ENCODE results near the gene DFFA. TPM values are rescaled to one million over a fixed set of nuclear protein-coding genes. Genes with fewer than 3 reads are reported as not detected.

The DFFA gene
- total and polyA plus RNA-seq, 12 donors, result 13.0 to 42.1 (median 35.1) TPM

DNA sequence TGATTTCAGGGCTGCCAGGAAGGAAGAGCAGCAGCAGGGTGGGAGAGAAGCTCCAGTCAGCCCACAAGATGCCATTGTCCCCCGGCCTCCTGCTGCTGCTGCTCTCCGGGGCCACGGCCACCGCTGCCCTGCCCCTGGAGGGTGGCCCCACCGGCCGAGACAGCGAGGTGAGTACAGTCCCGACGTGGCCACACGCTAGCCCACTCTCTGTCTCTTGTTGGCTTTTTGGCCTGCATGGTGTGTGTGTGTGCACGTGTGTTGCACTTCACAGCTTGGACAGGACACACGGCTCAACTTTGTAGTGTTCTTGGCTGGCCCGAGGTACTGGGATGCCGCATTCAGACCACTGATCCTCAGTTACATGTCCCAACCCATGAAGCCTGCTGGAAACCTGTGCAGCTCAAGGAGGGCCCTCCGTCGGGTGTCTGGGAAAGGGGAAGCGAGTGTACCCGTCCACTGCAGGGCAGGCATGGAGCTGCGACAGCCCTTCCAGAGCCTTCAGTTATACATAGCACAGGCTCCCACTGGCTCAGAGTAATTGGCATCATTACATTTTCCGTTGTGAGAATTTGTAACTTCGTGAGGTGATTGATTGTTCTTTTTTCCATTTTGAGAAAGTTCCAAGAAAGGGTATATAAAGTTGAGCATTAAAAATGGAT is 22.0 kb downstream of the DFFA start:
- H3K9me3 ChIP-seq (replicated peaks in 1 of 3), result no peaks in the 10 kb centered on the region
- TF ChIP-seq POLR2A (IDR thresholded peaks at IDR 0.05), result no peak
- TF ChIP-seq, protein P1, sequence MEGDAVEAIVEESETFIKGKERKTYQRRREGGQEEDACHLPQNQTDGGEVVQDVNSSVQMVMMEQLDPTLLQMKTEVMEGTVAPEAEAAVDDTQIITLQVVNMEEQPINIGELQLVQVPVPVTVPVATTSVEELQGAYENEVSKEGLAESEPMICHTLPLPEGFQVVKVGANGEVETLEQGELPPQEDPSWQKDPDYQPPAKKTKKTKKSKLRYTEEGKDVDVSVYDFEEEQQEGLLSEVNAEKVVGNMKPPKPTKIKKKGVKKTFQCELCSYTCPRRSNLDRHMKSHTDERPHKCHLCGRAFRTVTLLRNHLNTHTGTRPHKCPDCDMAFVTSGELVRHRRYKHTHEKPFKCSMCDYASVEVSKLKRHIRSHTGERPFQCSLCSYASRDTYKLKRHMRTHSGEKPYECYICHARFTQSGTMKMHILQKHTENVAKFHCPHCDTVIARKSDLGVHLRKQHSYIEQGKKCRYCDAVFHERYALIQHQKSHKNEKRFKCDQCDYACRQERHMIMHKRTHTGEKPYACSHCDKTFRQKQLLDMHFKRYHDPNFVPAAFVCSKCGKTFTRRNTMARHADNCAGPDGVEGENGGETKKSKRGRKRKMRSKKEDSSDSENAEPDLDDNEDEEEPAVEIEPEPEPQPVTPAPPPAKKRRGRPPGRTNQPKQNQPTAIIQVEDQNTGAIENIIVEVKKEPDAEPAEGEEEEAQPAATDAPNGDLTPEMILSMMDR (IDR thresholded peaks at IDR 0.05), result no peak
- H3K27me3 ChIP-seq, result no peaks in the 10 kb centered on the region
- no peak overlapping the region for H3K4me3 ChIP-seq
- DNase-seq, result no peak
- 64 to 81% (median 75%) methylated on average over 11 to 21 of the region's 21 CpGs for WGBS, 4 donors
- H3K4me1 ChIP-seq (replicated peaks in 1 of 2), result no peaks in the 10 kb centered on the region
- no peak overlapping the region for H3K27ac ChIP-seq
- intact Hi-C loops (cut with DNase I), result no loop called here
- no peaks in the 10 kb centered on the region for H3K36me3 ChIP-seq (replicated peaks in 1 of 2)

DNA sequence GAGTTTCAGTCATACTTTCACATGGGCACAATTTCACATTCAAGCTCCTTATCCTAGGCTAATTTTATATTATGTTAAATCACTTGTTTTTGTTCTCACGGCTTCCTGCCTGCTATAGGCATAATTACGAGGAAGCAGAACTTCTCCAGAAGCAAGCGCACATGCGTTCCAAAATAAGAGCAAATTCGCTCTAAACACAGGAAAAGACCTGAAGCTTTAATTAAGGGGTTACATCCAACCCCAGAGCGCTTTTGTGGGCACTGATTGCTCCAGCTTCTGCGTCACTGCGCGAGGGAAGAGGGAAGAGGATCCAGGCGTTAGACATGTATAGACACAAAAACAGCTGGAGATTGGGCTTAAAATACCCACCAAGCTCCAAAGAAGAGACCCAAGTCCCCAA is 22.6 kb downstream of the DFFA start, which contains the start of gene CORT:
TSS of gene CORT (plus strand) at position 281 of the 400 bp plus-strand sequence. CDS start 193 bp downstream, outside the sequence.
- TF ChIP-seq POLR2A (IDR thresholded peaks at IDR 0.05), result no peak
- TF ChIP-seq, protein P1 (IDR thresholded peaks at IDR 0.05), result no peak
- H3K36me3 ChIP-seq (replicated peaks in 1 of 2), result no peaks in the 10 kb centered on the region
- no peaks in the 10 kb centered on the region for H3K4me1 ChIP-seq (replicated peaks in 1 of 2)
- H3K27ac ChIP-seq, result no peak within 1 kb of the TSS
- no peak within 1 kb of the TSS for H3K4me3 ChIP-seq
- no peak for DNase-seq
- WGBS, 4 donors, result 90 to 95% (median 92%) methylated on average over 10 of the region's 10 CpGs
- no peaks in the 10 kb centered on the region for H3K27me3 ChIP-seq
- intact Hi-C loops (cut with DNase I), result no loop called here
- no peaks in the 10 kb centered on the region for H3K9me3 ChIP-seq (replicated peaks in 1 of 3)

DNA sequence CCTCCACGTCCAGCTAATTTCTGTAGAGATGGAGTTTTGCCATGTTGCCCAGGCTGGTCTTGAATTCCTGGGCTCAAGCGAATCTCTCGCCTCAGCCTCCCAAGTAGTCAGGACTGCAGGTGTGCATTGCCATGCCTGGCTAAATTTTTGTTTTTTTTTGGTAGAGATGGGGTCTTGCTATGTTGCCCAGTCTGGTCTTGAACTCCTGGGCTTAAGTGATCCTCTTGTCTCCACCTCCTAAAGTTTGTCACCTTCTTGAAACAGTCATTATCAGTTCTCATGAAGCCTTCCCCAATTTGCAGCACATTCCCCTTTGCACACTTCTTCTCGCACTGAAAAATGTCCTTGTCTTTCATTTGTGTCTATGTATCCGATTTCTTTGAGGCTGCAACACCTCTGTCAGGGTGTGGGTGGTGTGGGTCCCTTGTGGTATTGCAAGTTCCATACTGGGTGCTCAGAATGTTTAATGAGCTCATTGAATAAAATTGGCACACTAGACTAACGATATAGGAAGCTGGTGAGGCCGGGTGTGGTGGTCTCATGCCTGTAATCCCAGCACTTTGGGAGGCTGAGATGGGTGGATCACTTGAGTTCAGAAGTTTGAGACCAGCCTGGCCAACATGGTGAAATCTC is 25.4 kb downstream of the DFFA start:
- H3K27me3 ChIP-seq, result no peaks in the 10 kb centered on the region
- no peak overlapping the region for H3K27ac ChIP-seq
- WGBS, 4 donors, result 94 to 98% (median 96%) methylated on average over 7 of the region's 7 CpGs
- DNase-seq, result no peak
- no peaks in the 10 kb centered on the region for H3K36me3 ChIP-seq (replicated peaks in 1 of 2)
- TF ChIP-seq POLR2A (IDR thresholded peaks at IDR 0.05), result no peak
- TF ChIP-seq, protein P1 (IDR thresholded peaks at IDR 0.05), result no peak
- no peak overlapping the region for H3K4me3 ChIP-seq
- no peaks in the 10 kb centered on the region for H3K9me3 ChIP-seq (replicated peaks in 1 of 3)
- intact Hi-C loops (cut with DNase I), result no loop called here
- no peaks in the 10 kb centered on the region for H3K4me1 ChIP-seq (replicated peaks in 1 of 2)

DNA sequence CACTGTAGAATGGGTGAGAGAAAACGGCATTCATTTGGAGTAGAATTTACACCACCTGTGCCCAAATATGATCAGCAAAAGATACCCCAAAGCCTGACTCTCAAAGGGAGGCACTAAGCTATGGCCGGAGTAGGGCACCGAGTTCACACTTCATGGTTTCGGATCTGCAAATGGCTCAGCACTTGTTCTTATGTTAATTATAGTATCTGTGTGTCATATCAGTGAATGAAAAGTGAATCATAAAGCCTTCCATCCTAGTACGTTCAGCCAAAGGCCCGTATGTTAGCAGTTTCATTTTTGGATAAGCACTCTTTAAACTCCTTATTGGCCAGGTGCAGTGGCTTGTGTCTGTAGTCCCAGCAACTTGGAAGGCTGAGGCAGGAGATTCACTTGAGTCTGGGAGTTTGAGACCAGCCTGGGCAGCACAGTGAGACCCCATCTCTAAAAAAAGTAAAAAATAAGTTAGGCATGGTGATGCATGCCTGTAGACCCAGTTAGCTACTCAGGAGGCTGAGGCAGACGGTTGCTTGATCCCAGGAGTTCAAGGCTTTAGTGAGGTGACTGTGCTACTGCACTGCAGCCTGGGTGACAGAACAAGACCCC is 27.4 kb downstream of the DFFA start:
- Histone ChIP-seq H3K27ac (no peak overlapping the region), H3K27me3 (no peaks in the 10 kb centered on the region), H3K36me3 (replicated peaks in 1 of 2) (no peaks in the 10 kb centered on the region), H3K4me1 (replicated peaks in 1 of 2) (no peaks in the 10 kb centered on the region), H3K4me3 (no peak overlapping the region), H3K9me3 (replicated peaks in 1 of 3) (no peaks in the 10 kb centered on the region)
- WGBS, 4 donors, result 79 to 99% (median 89%) methylated on average over 6 to 7 of the region's 7 CpGs
- intact Hi-C loops (cut with DNase I), result no loop called here
- TF ChIP-seq POLR2A (IDR thresholded peaks at IDR 0.05), result no peak
- TF ChIP-seq, protein P1 (IDR thresholded peaks at IDR 0.05), result no peak
- no peak for DNase-seq
